Neuronal stem cell (in vitro differentiated cells): ENCODE data around the gene MEGF11.

Source experiments
- DNase-seq: peaks from one replicate; pipeline ENCODE4 v3.0.0-alpha.2; 2013; ENCODE audit warnings: low spot score
- H2AFZ ChIP-seq: one replicate; pipeline ENCODE4 v1.6.1; 2013; ENCODE audit warnings: mild to moderate bottlenecking, low read length, inconsistent platforms
- H2AK5ac ChIP-seq: 2 replicates; pipeline ENCODE4 v1.6.1; 2013; ENCODE audit warnings: low read depth, mild to moderate bottlenecking, inconsistent platforms, low read length, moderate library complexity, mixed read lengths
- H2BK120ac ChIP-seq: 2 replicates; pipeline ENCODE4 v1.6.1; 2013; ENCODE audit warnings: low read depth, mild to moderate bottlenecking, inconsistent platforms, low read length, moderate library complexity, mixed read lengths
- H2BK12ac ChIP-seq: one replicate; pipeline ENCODE4 v1.6.1; 2013; ENCODE audit warnings: low read length, inconsistent platforms
- H2BK15ac ChIP-seq: 2 replicates; pipeline ENCODE4 v1.6.1; 2013; ENCODE audit warnings: mild to moderate bottlenecking, low read length, inconsistent platforms, mixed read lengths
- H2BK5ac ChIP-seq: one replicate; pipeline ENCODE4 v1.6.1; 2013; ENCODE audit warnings: inconsistent platforms, mild to moderate bottlenecking, low read length, moderate library complexity
- H3K14ac ChIP-seq: one replicate; pipeline ENCODE4 v1.6.1; 2013; ENCODE audit warnings: low read length, inconsistent platforms
- H3K18ac ChIP-seq: 2 replicates; pipeline ENCODE4 v1.6.1; 2013; ENCODE audit warnings: low read length, inconsistent platforms
- H3K23ac ChIP-seq: 2 replicates; pipeline ENCODE4 v1.6.1; 2013; ENCODE audit warnings: low read depth, mild to moderate bottlenecking, mixed read lengths, low read length, inconsistent platforms; ENCODE audit not compliant: poor library complexity
- H3K27ac ChIP-seq: replicated peaks from 3 replicates; pipeline ENCODE4 v1.5.1; 2013; ENCODE audit warnings: low read length, inconsistent platforms
- H3K27me3 ChIP-seq, 3 experiments: 2 replicates each; pipeline ENCODE4 v1.6.1; 2013; ENCODE audit warnings: low read length in 3 of 3, mild to moderate bottlenecking in 2 of 3, inconsistent platforms in 1 of 3, low read depth in 1 of 3, mixed read lengths in 1 of 3, moderate library complexity in 1 of 3; ENCODE audit not compliant: control insufficient read depth in 3 of 3, insufficient read depth in 3 of 3
- H3K36me3 ChIP-seq, 2 donors: replicated peaks in 1 of 2; 2 replicates each; pipeline ENCODE4 v1.6.1; 2013; ENCODE audit warnings: low read length in 2 of 2; ENCODE audit not compliant: control insufficient read depth in 2 of 2, insufficient read depth in 2 of 2
- H3K4ac ChIP-seq: 2 replicates; pipeline ENCODE4 v1.6.1; 2013; ENCODE audit warnings: inconsistent platforms, mild to moderate bottlenecking, low read length, moderate library complexity
- H3K4me1 ChIP-seq, 2 donors: 1 replicate in 1 of 2; 2 replicates in 1 of 2; pipeline ENCODE4 v1.6.1; 2013; ENCODE audit warnings: low read length in 2 of 2, low read depth in 1 of 2; ENCODE audit not compliant: control insufficient read depth in 2 of 2, insufficient read depth in 1 of 2
- H3K4me2 ChIP-seq: one replicate; pipeline ENCODE4 v1.6.1; 2013; ENCODE audit warnings: mild to moderate bottlenecking, low read length, inconsistent platforms; ENCODE audit not compliant: insufficient read depth, poor library complexity, severe bottlenecking
- H3K4me3 ChIP-seq, 2 donors: 2 replicates each; pipeline ENCODE4 v1.5.1; 2013; ENCODE audit warnings: low read length in 2 of 2, mild to moderate bottlenecking in 2 of 2, inconsistent platforms in 1 of 2, moderate library complexity in 1 of 2
- H3K79me1 ChIP-seq: one replicate; pipeline ENCODE4 v1.6.1; 2013; ENCODE audit warnings: low read depth, mild to moderate bottlenecking, inconsistent platforms, low read length, moderate library complexity
- H3K9ac ChIP-seq: one replicate; pipeline ENCODE4 v1.6.1; 2013; ENCODE audit warnings: mild to moderate bottlenecking, low read depth, low read length, inconsistent platforms; ENCODE audit not compliant: poor library complexity
- H3K9me3 ChIP-seq, 2 donors: replicated peaks in 1 of 2; 2 replicates each; pipeline versions ENCODE3 to v1.6.1; 2013; ENCODE audit warnings: low read length in 2 of 2, mild to moderate bottlenecking in 2 of 2, inconsistent platforms in 1 of 2, low read depth in 1 of 2, mixed read lengths in 1 of 2, moderate library complexity in 1 of 2; ENCODE audit not compliant: control insufficient read depth in 2 of 2, insufficient read depth in 1 of 2
- H4K8ac ChIP-seq: one replicate; pipeline ENCODE4 v1.6.1; 2013; ENCODE audit warnings: low read depth, mild to moderate bottlenecking, inconsistent platforms, low read length, moderate library complexity
- H4K91ac ChIP-seq: one replicate; pipeline ENCODE4 v1.6.1; 2013; ENCODE audit warnings: low read length, low read depth, mild to moderate bottlenecking, inconsistent platforms; ENCODE audit not compliant: poor library complexity
- WGBS, 2 donors: extraction: QIAGEN DNeasy Blood & Tissue Kit; methylation state at CpG; one replicate each; pipeline ENCODE4 v1.1.7; 2013; ENCODE audit warnings: missing lambda C conversion rate in 2 of 2, mixed read lengths in 1 of 2; ENCODE audit not compliant: insufficient read length in 2 of 2, insufficient replicate concordance in 1 of 2; ENCODE audit errors: extremely low coverage in 2 of 2; 5-methylcytosine and 5-hydroxymethylcytosine counted together

MEGF11 gene

GRCh38 chr15:66108483-66109265 is 144.9 kb downstream of the MEGF11 start:
- Histone ChIP-seq H2BK5ac (no peak overlapping the region), H2AK5ac (no peak overlapping the region), H4K91ac (no peak overlapping the region), H4K8ac (no peak overlapping the region), H3K4me2 (no peak overlapping the region), H3K36me3 (no peaks in the 10 kb centered on the region), H3K27me3 (peaks cover 0 to 55% (median 2%) of the 10 kb centered on the region in 3 experiments), H3K9me3 (no peaks in the 10 kb centered on the region), H2AFZ (no peak overlapping the region), H3K23ac (no peak overlapping the region), H2BK15ac (no peak overlapping the region), H3K14ac (no peak overlapping the region), H3K27ac (no peak overlapping the region), H3K9ac (no peak overlapping the region), H3K4me1 (peaks cover 0 to 30% of the 10 kb centered on the region in 2 donors), H2BK120ac (no peak overlapping the region), H3K79me1 (no peaks in the 10 kb centered on the region), H3K18ac (peak overlapping the region; percentile 53), H3K4ac (no peak overlapping the region), H2BK12ac (no peak overlapping the region), H3K4me3 (no peak overlapping the region)
- no peak for DNase-seq
- no CpG with 5 or more reads among the region's 16 CpGs for WGBS, 2 donors

- no peak overlapping the region for H3K4me2 ChIP-seq
- H3K36me3 ChIP-seq = no peaks in the 10 kb centered on the region
- H2AFZ ChIP-seq = no peak overlapping the region
- no peak overlapping the region for H2BK120ac ChIP-seq
- H2BK12ac ChIP-seq = no peak overlapping the region
- peak overlapping the region; percentile 1 for H2AK5ac ChIP-seq
- H3K23ac ChIP-seq = no peak overlapping the region
- no peak overlapping the region for H2BK15ac ChIP-seq
- no peak for DNase-seq
- H3K9me3 ChIP-seq = no peaks in the 10 kb centered on the region
- H3K14ac ChIP-seq = peak overlapping the region; percentile 0
- no peak overlapping the region for H3K27ac ChIP-seq
- H3K4me3 ChIP-seq = no peak overlapping the region
- H3K18ac ChIP-seq = peak overlapping the region; percentile 15
- no peak overlapping the region for H3K4ac ChIP-seq
- no peak overlapping the region for H4K8ac ChIP-seq
- H3K9ac ChIP-seq = no peak overlapping the region
- peaks cover 0 to 27% of the 10 kb centered on the region in 2 donors for H3K4me1 ChIP-seq
- no CpG with 5 or more reads among the region's 7 CpGs for WGBS, 2 donors
- H2BK5ac ChIP-seq = no peak overlapping the region
- no peak overlapping the region for H4K91ac ChIP-seq
- peaks cover 0 to 47% (median 2%) of the 10 kb centered on the region in 3 experiments for H3K27me3 ChIP-seq
- H3K79me1 ChIP-seq = no peaks in the 10 kb centered on the region
Measured at GRCh38 chr15:66107070-66107469, 146.5 kb downstream of the MEGF11 start.

- H2BK12ac ChIP-seq = no peak overlapping the region
- H4K8ac ChIP-seq = no peak overlapping the region
- DNase-seq = peak; percentile 61
- H3K4ac ChIP-seq = no peak overlapping the region
- peaks cover 0 to 47% (median 2%) of the 10 kb centered on the region in 3 experiments for H3K27me3 ChIP-seq
- no peak overlapping the region for H2BK120ac ChIP-seq
- H2AK5ac ChIP-seq = no peak overlapping the region
- peak overlapping the region; percentile 32 for H3K4me2 ChIP-seq
- H2AFZ ChIP-seq = no peak overlapping the region
- H3K36me3 ChIP-seq = no peaks in the 10 kb centered on the region
- no peak overlapping the region for H2BK5ac ChIP-seq
- H3K4me1 ChIP-seq = peaks cover 0 to 38% of the 10 kb centered on the region in 2 donors
- H3K9me3 ChIP-seq = no peaks in the 10 kb centered on the region
- no peaks in the 10 kb centered on the region for H3K79me1 ChIP-seq
- no peak overlapping the region for H3K14ac ChIP-seq
- no peak overlapping the region for H3K27ac ChIP-seq
- no peak overlapping the region for H4K91ac ChIP-seq
- H3K18ac ChIP-seq = no peak overlapping the region
- H3K23ac ChIP-seq = no peak overlapping the region
- no peak overlapping the region for H3K9ac ChIP-seq
- H2BK15ac ChIP-seq = no peak overlapping the region
- no CpG with 5 or more reads among the region's 9 CpGs for WGBS, 2 donors
- H3K4me3 ChIP-seq = no peak overlapping the region
Measured at GRCh38 chr15:66105286-66106265, 148.0 kb downstream of the MEGF11 start.

GRCh38 chr15:66103293-66103590 is 150.3 kb downstream of the MEGF11 start:
- H3K4me2 ChIP-seq = no peak overlapping the region
- no peaks in the 10 kb centered on the region for H3K9me3 ChIP-seq
- peaks cover 0 to 42% of the 10 kb centered on the region in 2 donors for H3K4me1 ChIP-seq
- H3K4ac ChIP-seq = no peak overlapping the region
- no peak overlapping the region for H3K9ac ChIP-seq
- H3K27ac ChIP-seq = no peak overlapping the region
- no peak overlapping the region for H3K18ac ChIP-seq
- no peak for DNase-seq
- no peaks in the 10 kb centered on the region for H3K36me3 ChIP-seq
- H4K8ac ChIP-seq = no peak overlapping the region
- H2AFZ ChIP-seq = no peak overlapping the region
- no peaks in the 10 kb centered on the region for H3K79me1 ChIP-seq
- H3K4me3 ChIP-seq = no peak overlapping the region
- WGBS, 2 donors = no CpG with 5 or more reads among the region's 3 CpGs
- no peak overlapping the region for H2BK5ac ChIP-seq
- H2BK15ac ChIP-seq = no peak overlapping the region
- no peak overlapping the region for H2AK5ac ChIP-seq
- H2BK12ac ChIP-seq = no peak overlapping the region
- H3K27me3 ChIP-seq = peaks cover 0 to 53% (median 2%) of the 10 kb centered on the region in 3 experiments
- no peak overlapping the region for H3K14ac ChIP-seq
- H4K91ac ChIP-seq = no peak overlapping the region
- no peak overlapping the region for H2BK120ac ChIP-seq
- no peak overlapping the region for H3K23ac ChIP-seq
